PFSK-1 (cell line): Measurements from ENCODE around the gene CD37.

Experiments used
- POLR2AphosphoS5 ChIP-seq: IDR thresholded peaks from 2 replicates; pipeline ENCODE4 v1.6.1; 2012; ENCODE audit warnings: low read depth, mild to moderate bottlenecking, control low read depth, low read length, moderate library complexity
- SIN3A ChIP-seq: IDR thresholded peaks from 2 replicates; pipeline ENCODE4 v1.6.1; 2012; ENCODE audit warnings: mild to moderate bottlenecking, low read length, moderate library complexity, borderline replicate concordance; ENCODE audit not compliant: insufficient read depth
- TAF1 ChIP-seq: IDR thresholded peaks from 2 replicates; pipeline ENCODE4 v1.6.1; 2012; ENCODE audit warnings: low read length, control low read depth, borderline replicate concordance; ENCODE audit not compliant: insufficient read depth

- no peak for TF ChIP-seq POLR2AphosphoS5
- TF ChIP-seq SIN3A: no peak
- no peak for TF ChIP-seq TAF1
Observed at GRCh38 chr19:49387936-49388372, 52.7 kb downstream of the CD37 start, which contains the start of gene KASH5.
